HG03196 (cell line): ENCODE results near the gene BRINP2.
A peak's percentile ranks its signal among the peaks of the same experiment; 100 is the strongest.

Experiments
- ATAC-seq: cut with Tn5 transposase; IDR thresholded peaks from one replicate; pipeline ENCODE4 v1.9.1; 2021; ENCODE audit not compliant: unreplicated experiment

BRINP2 gene

GRCh38 chr1:177164380-177165068 lies 6.2 kb upstream of the BRINP2 start, which contains the start of gene ASTN1:
ASTN1 (minus strand) TSS chr1:177164712; CDS start chr1:177164676, 36 bp downstream.
- no peak for ATAC-seq

- no peak for ATAC-seq
These were observed 5.7 kb upstream of the BRINP2 start for GRCh38 chr1:177165069-177165439.

- no peak for ATAC-seq
These were observed 872 bp downstream of the BRINP2 start for GRCh38 chr1:177171536-177172123.

GRCh38 chr1:177172272-177172671 lies 1.5 kb downstream of the BRINP2 start:
- no peak for ATAC-seq

- ATAC-seq: no peak
These were observed 2.1 kb downstream of the BRINP2 start for GRCh38 chr1:177172866-177173265.

- ATAC-seq: no peak
These were observed 3.2 kb downstream of the BRINP2 start for GRCh38 chr1:177173976-177174375.

GRCh38 chr1:177174921-177175634 lies 4.3 kb downstream of the BRINP2 start:
- ATAC-seq: no peak

- peak; percentile 26 for ATAC-seq
These were observed 10.5 kb downstream of the BRINP2 start for GRCh38 chr1:177181280-177181630.

GRCh38 chr1:177181631-177182291 lies 11.0 kb downstream of the BRINP2 start:
- peak; percentile 91 for ATAC-seq

GRCh38 chr1:177183836-177184235 lies 13.1 kb downstream of the BRINP2 start:
- ATAC-seq: no peak

GRCh38 chr1:177185209-177185608 lies 14.5 kb downstream of the BRINP2 start:
- no peak for ATAC-seq

GRCh38 chr1:177186639-177187038 lies 15.9 kb downstream of the BRINP2 start:
- no peak for ATAC-seq

- no peak for ATAC-seq
These were observed 19.7 kb downstream of the BRINP2 start for GRCh38 chr1:177190308-177190970.

GRCh38 chr1:177198243-177198642 lies 27.5 kb downstream of the BRINP2 start:
- ATAC-seq: no peak

- no peak for ATAC-seq
These were observed 29.5 kb downstream of the BRINP2 start for GRCh38 chr1:177200290-177200689.

- no peak for ATAC-seq
These were observed 36.1 kb downstream of the BRINP2 start for GRCh38 chr1:177206831-177207355.

GRCh38 chr1:177208920-177209319 lies 38.2 kb downstream of the BRINP2 start:
- ATAC-seq: no peak

GRCh38 chr1:177209357-177209756 lies 38.6 kb downstream of the BRINP2 start:
- no peak for ATAC-seq

- no peak for ATAC-seq
These were observed 39.3 kb downstream of the BRINP2 start for GRCh38 chr1:177210071-177210470.

- no peak for ATAC-seq
These were observed 40.5 kb downstream of the BRINP2 start for GRCh38 chr1:177211231-177211630.
